ENCODE measurements around the gene SCTR.

SCTR gene

GRCh38 chr2:119435953-119436297 lies 88.4 kb downstream of the SCTR start:
- intact Hi-C loops (cut with DNase I; ENCODE audit: low total_unique reads), result no loop called here
- no peaks in the 10 kb centered on the region for H3K36me3 ChIP-seq
- TF ChIP-seq CTCF (IDR thresholded peaks at IDR 0.05), result no peak
- peak in 1 of 2 donors; percentile 57 for DNase-seq
- H3K9me3 ChIP-seq, result no peaks in the 10 kb centered on the region
- peaks cover 0 to 18% (median 14%) of the 10 kb centered on the region in 4 donors for H3K4me1 ChIP-seq
- no peak overlapping the region for H3K4me3 ChIP-seq
- no peaks in the 10 kb centered on the region for H3K27me3 ChIP-seq
- no peak overlapping the region for H3K27ac ChIP-seq

- DNase-seq, result peak in 1 of 2 donors; percentile 38
- peaks cover 0 to 18% (median 15%) of the 10 kb centered on the region in 4 donors for H3K4me1 ChIP-seq
- H3K36me3 ChIP-seq, result no peaks in the 10 kb centered on the region
- H3K27ac ChIP-seq, result no peak overlapping the region
- no peaks in the 10 kb centered on the region for H3K9me3 ChIP-seq
- H3K27me3 ChIP-seq, result no peaks in the 10 kb centered on the region
- no peak for TF ChIP-seq CTCF (IDR thresholded peaks at IDR 0.05)
- intact Hi-C loops (cut with DNase I; ENCODE audit: low total_unique reads), result no loop called here
- H3K4me3 ChIP-seq, result no peak overlapping the region
Measured at GRCh38 chr2:119435081-119435952, 89.0 kb downstream of the SCTR start.

DNA sequence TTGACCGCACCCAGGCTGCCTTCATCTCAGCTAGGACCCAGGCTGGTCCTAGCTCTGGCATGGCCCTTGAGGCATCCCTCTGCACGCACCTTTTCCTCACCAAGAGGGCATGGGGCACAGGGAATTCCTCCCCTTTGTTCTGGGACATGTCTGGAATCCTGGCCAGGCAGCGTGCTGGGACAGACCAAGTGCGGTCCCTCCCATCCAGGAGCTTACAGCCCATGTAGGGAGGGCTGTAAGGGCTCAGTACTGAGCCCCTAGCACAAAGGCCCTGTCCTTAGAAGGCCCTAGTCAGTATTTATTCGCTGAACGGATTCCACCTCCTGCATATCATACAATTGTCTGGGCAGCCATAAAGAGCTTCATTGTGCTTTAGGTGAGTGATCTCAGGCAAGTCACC lies 89.6 kb downstream of the SCTR start:
- DNase-seq, result no peak
- H3K36me3 ChIP-seq, result no peaks in the 10 kb centered on the region
- H3K27ac ChIP-seq, result no peak overlapping the region
- TF ChIP-seq CTCF (IDR thresholded peaks at IDR 0.05), result no peak
- no peak overlapping the region for H3K4me3 ChIP-seq
- no peaks in the 10 kb centered on the region for H3K9me3 ChIP-seq
- H3K4me1 ChIP-seq, result peaks cover 0 to 18% (median 15%) of the 10 kb centered on the region in 4 donors
- intact Hi-C loops (cut with DNase I; ENCODE audit: low total_unique reads), result no loop called here
- no peaks in the 10 kb centered on the region for H3K27me3 ChIP-seq

- Histone ChIP-seq H3K27ac (no peak overlapping the region), H3K4me3 (no peak overlapping the region), H3K27me3 (no peaks in the 10 kb centered on the region), H3K9me3 (no peaks in the 10 kb centered on the region), H3K4me1 (peaks cover 0 to 18% (median 15%) of the 10 kb centered on the region in 4 donors), H3K36me3 (no peaks in the 10 kb centered on the region)
- DNase-seq, result no peak
- intact Hi-C loops (cut with DNase I; ENCODE audit: low total_unique reads), result no loop called here
- TF ChIP-seq CTCF (IDR thresholded peaks at IDR 0.05), result no peak
Measured at GRCh38 chr2:119433636-119434327, 90.5 kb downstream of the SCTR start.

DNA sequence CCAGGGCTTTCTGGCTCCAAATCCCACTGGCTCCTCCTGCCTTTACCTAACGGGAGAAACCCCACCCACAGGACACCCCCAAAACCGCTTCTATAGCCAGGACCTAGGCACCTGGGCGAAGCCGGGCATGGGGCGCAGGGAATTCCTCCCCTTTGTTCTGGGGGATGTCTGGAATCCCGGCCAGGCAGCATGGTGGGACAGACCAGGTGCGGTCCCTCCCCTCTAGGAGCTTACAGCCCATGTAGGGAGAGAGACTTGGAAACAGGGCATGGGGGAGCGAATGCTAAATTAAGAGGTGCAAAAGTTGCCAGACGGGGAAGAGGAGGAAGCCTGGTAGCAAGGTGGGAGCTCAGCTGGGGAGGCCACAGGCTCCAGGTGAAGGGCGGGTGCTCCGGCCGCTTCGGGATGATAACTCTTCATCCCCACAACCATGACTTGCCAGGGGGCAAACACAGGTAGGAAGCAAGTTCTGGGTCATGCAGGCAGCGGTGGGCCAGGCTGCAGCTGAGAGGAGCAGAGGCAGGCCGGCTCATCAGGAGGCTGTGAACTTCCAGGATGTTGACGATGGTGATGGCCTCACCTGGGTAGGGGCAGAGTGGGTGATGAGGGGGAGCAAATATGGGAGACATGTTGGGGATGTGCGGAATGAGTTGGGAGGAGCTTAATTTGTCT lies 91.3 kb downstream of the SCTR start:
- DNase-seq, result no peak
- Histone ChIP-seq H3K36me3 (no peaks in the 10 kb centered on the region), H3K9me3 (no peaks in the 10 kb centered on the region), H3K27ac (no peak overlapping the region), H3K4me3 (no peak overlapping the region), H3K27me3 (no peaks in the 10 kb centered on the region), H3K4me1 (peaks cover 0 to 18% (median 15%) of the 10 kb centered on the region in 4 donors)
- intact Hi-C loops (cut with DNase I; ENCODE audit: low total_unique reads), result no loop called here
- no peak for TF ChIP-seq CTCF (IDR thresholded peaks at IDR 0.05)

Data from tibial artery (tissue), 4 donors.